AG09309 (cell line): Measurements from ENCODE around the gene TBXAS1.

Experiments
- DNase-seq: peaks from one replicate; pipeline ENCODE4 v3.0.0-alpha.2; 2010; ENCODE audit warnings: low read depth
- H3K4me3 ChIP-seq: 2 replicates; pipeline ENCODE4 v1.5.1; 2011; ENCODE audit warnings: mild to moderate bottlenecking, low read depth, low read length, moderate library complexity; ENCODE audit not compliant: control insufficient read depth
- CTCF ChIP-seq: IDR thresholded peaks from 2 replicates; pipeline ENCODE4 v1.5.1; 2011; ENCODE audit warnings: mild to moderate bottlenecking, low read depth, low read length, inconsistent platforms; ENCODE audit not compliant: insufficient read depth, control insufficient read depth; ENCODE audit errors: missing control alignments

Gene TBXAS1

GRCh38 chr7:140067052-140067451 is 238.0 kb downstream of the TBXAS1 start:
- DNase-seq, result no peak

GRCh38 chr7:140068033-140068432 is 239.0 kb downstream of the TBXAS1 start:
- TF ChIP-seq CTCF, result no peak
- DNase-seq, result no peak
- no peak overlapping the region for H3K4me3 ChIP-seq

More at GRCh38 chr7:140067052-140067451, 238.0 kb downstream of the TBXAS1 start:
- no peak overlapping the region for H3K4me3 ChIP-seq
- TF ChIP-seq CTCF, result no peak

GRCh38 chr7:140069298-140069949 is 240.4 kb downstream of the TBXAS1 start:
- no peak for DNase-seq
- TF ChIP-seq CTCF, result no peak

More at GRCh38 chr7:140069298-140069949, 240.4 kb downstream of the TBXAS1 start:
- no peak overlapping the region for H3K4me3 ChIP-seq
